OCI-LY7 (cell line): ENCODE measurements around the gene IMPDH1. TPM values are rescaled to one million over a fixed set of nuclear protein-coding genes. Genes with fewer than 3 reads are reported as not detected.

Experiments
- BruUV-seq: library from RNA; stranded (reverse); fragments of 400-500 nt; replicated peaks from 2 replicates; lab custom pipeline; 2021; lab: Mats Ljungman, UMichigan
- CTCF ChIA-PET: fragments of 300-600 bp; sonication (Branson Sonifier 250); formaldehyde crosslinking; loops from one replicate; lab custom pipeline; 2022; ENCODE audit warnings: antibody characterized with exemption; ENCODE audit not compliant: unreplicated experiment; lab: Charles Lee
- POLR2A ChIA-PET: fragments of 300-600 bp; sonication (Branson Sonifier 250); formaldehyde crosslinking; loops from one replicate; lab custom pipeline; 2022; ENCODE audit warnings: antibody characterized with exemption; lab: Charles Lee
- DNase-seq: peaks from one replicate; pipeline ENCODE4 v3.0.0-alpha.2; 2015; ENCODE audit warnings: low spot score
- H2AFZ ChIP-seq: fragments of 200-600 bp; sonication (generic), shearing (Covaris generic); 2 replicates; pipeline ENCODE4 v1.6.1; 2014; ENCODE audit warnings: mild to moderate bottlenecking, antibody characterized with exemption, low read length, moderate library complexity
- H3K27ac ChIP-seq: fragments of 200-600 bp; sonication (generic); 2 replicates; pipeline ENCODE4 v1.5.1; 2014; ENCODE audit warnings: mixed run types, low read depth, mild to moderate bottlenecking, moderate library complexity, low read length, inconsistent platforms; ENCODE audit not compliant: poor library complexity, severe bottlenecking
- H3K36me3 ChIP-seq: fragments of 200-600 bp; sonication (generic); 2 replicates; pipeline ENCODE4 v1.6.1; 2014; ENCODE audit warnings: mild to moderate bottlenecking, antibody characterized with exemption, low read length, moderate library complexity, mixed read lengths; ENCODE audit not compliant: insufficient read depth
- H3K4me1 ChIP-seq: fragments of 200-600 bp; sonication (generic); 2 replicates; pipeline ENCODE4 v1.5.1; 2014; ENCODE audit warnings: mild to moderate bottlenecking, low read length; ENCODE audit not compliant: insufficient read depth, poor library complexity, severe bottlenecking
- H3K4me2 ChIP-seq: fragments of 200-600 bp; sonication (generic); 2 replicates; pipeline ENCODE4 v1.6.1; 2014; ENCODE audit warnings: mild to moderate bottlenecking, low read length
- H3K4me3 ChIP-seq: fragments of 200-600 bp; sonication (generic); 2 replicates; pipeline ENCODE4 v1.5.1; 2014; ENCODE audit warnings: mild to moderate bottlenecking, low read depth, low read length; ENCODE audit not compliant: poor library complexity, severe bottlenecking
- H3K79me2 ChIP-seq: fragments of 200-600 bp; sonication (generic); 2 replicates; pipeline ENCODE4 v1.6.1; 2016; ENCODE audit warnings: low read depth, mild to moderate bottlenecking, low read length, moderate library complexity, mixed read lengths; ENCODE audit not compliant: insufficient read depth
- H3K9me2 ChIP-seq: fragments of 200-600 bp; sonication (generic); 2 replicates; pipeline ENCODE4 v1.6.1; 2016; ENCODE audit warnings: mild to moderate bottlenecking, low read length, mixed read lengths; ENCODE audit not compliant: insufficient read depth
- H3K9me3 ChIP-seq: fragments of 200-600 bp; sonication (generic); 2 replicates; pipeline ENCODE4 v1.6.1; 2014; ENCODE audit warnings: mild to moderate bottlenecking, mixed run types, low read length, mixed read lengths
- H4K20me1 ChIP-seq: fragments of 200-600 bp; sonication (generic); 2 replicates; pipeline ENCODE4 v1.6.1; 2014; ENCODE audit warnings: mild to moderate bottlenecking, antibody characterized with exemption, low read length, moderate library complexity, mixed read lengths; ENCODE audit not compliant: insufficient read depth
- CTCF ChIP-seq: fragments of 200-600 bp; sonication (generic); conservative IDR thresholded peaks from 2 replicates; pipeline ENCODE4 v1.5.1; 2014; ENCODE audit warnings: mild to moderate bottlenecking, antibody characterized with exemption, low read length, moderate library complexity, mixed read lengths
- EZH2phosphoT487 ChIP-seq: fragments of 200-600 bp; sonication (generic); IDR thresholded peaks from 2 replicates; pipeline ENCODE4 v1.6.1; 2018; ENCODE audit warnings: low read depth, borderline replicate concordance, mild to moderate bottlenecking, mixed run types, antibody characterized with exemption, low read length, moderate library complexity, mixed read lengths
- intact Hi-C: fragments of 100-400 bp; cut with micrococcal nuclease; formaldehyde crosslinking; loops from one replicate; pipeline ENCODE4 v1.10.0; 2022; ENCODE audit not compliant: unreplicated experiment
- total RNA-seq, 2 experiments: library from RNA; depleted of rRNA in 1 of 2; stranded (reverse); fragments of >200 nt in 1 of 2; shearing (Covaris generic) in 1 of 2; gene quantifications; 2 replicates each; pipeline ENCODE4 v1.2.3, GENCODE V29; 2014 to 2022

The IMPDH1 gene
- total RNA-seq, 2 experiments from 2014 or later, result 26.6 to 50.5 TPM

GRCh38 chr7:128350708-128351295, 59.0 kb downstream of the IMPDH1 start:
- POLR2A ChIA-PET, result interaction anchor here (1.1 kb wide), 1 partner anchor 21 kb away, joined by 3 read pairs; no protein-coding TSS in a partner anchor
- no peak for DNase-seq
- no peak overlapping the region for H3K27ac ChIP-seq
- H3K4me3 ChIP-seq, result no peak overlapping the region
- no peaks in the 10 kb centered on the region for H3K79me2 ChIP-seq
- intact Hi-C loops, result no loop called here
- H2AFZ ChIP-seq, result no peak overlapping the region
- no peaks in the 10 kb centered on the region for H3K4me1 ChIP-seq
- H4K20me1 ChIP-seq, result no peaks in the 10 kb centered on the region
- CTCF ChIA-PET, result interaction anchor here (0.6 kb wide), 1 partner anchor 142 kb away, joined by 3 read pairs; no protein-coding TSS in a partner anchor
- no peaks in the 10 kb centered on the region for H3K36me3 ChIP-seq
- no peaks in the 10 kb centered on the region for H3K9me3 ChIP-seq
- TF ChIP-seq CTCF, result no peak
- BruUV-seq, result no TSS peak
- no peak overlapping the region for H3K4me2 ChIP-seq
- H3K9me2 ChIP-seq, result no peaks in the 10 kb centered on the region

GRCh38 chr7:128349466-128349825, 60.3 kb downstream of the IMPDH1 start:
- Histone ChIP-seq H3K79me2 (no peaks in the 10 kb centered on the region), H3K27ac (no peak overlapping the region), H3K9me2 (no peaks in the 10 kb centered on the region), H3K4me2 (no peak overlapping the region), H3K4me1 (no peaks in the 10 kb centered on the region), H3K9me3 (no peaks in the 10 kb centered on the region), H3K4me3 (no peak overlapping the region), H3K36me3 (no peaks in the 10 kb centered on the region), H2AFZ (no peak overlapping the region), H4K20me1 (no peaks in the 10 kb centered on the region)
- BruUV-seq, result no TSS peak
- ChIA-PET POLR2A (no interaction called here), CTCF (no interaction called here)
- TF ChIP-seq CTCF (no peak), EZH2phosphoT487 (no peak)
- no peak for DNase-seq
- intact Hi-C loops, result loop anchor here (10.0 kb wide), 1 partner anchor 1705 kb away; the partner anchor contains the start of gene ZC3HC1

GRCh38 chr7:128347647-128348097, 62.1 kb downstream of the IMPDH1 start:
- TF ChIP-seq EZH2phosphoT487 (no peak), CTCF (peak; percentile 82)
- H4K20me1 ChIP-seq, result no peaks in the 10 kb centered on the region
- no peak overlapping the region for H2AFZ ChIP-seq
- H3K27ac ChIP-seq, result no peak overlapping the region
- POLR2A ChIA-PET, result interaction anchor here (0.5 to 1.0 kb wide), 4 partner anchors 10 to 155 kb away, joined by 3 read pairs; no protein-coding TSS in a partner anchor
- no peaks in the 10 kb centered on the region for H3K9me3 ChIP-seq
- intact Hi-C loops, result loop anchor here (1.0 to 10.0 kb wide), 3 partner anchors 40 to 1707 kb away; partner anchors contain the start of gene ZC3HC1
- H3K9me2 ChIP-seq, result no peaks in the 10 kb centered on the region
- BruUV-seq, result no TSS peak
- H3K4me1 ChIP-seq, result peaks cover 4% of the 10 kb centered on the region
- peak; percentile 49 for DNase-seq
- no peak overlapping the region for H3K4me3 ChIP-seq
- CTCF ChIA-PET, result interaction anchor here (0.8 to 1.3 kb wide), 4 partner anchors 10 to 77 kb away, joined by 4 to 18 read pairs (median 4); no protein-coding TSS in a partner anchor
- H3K79me2 ChIP-seq, result peaks cover 8% of the 10 kb centered on the region
- no peak overlapping the region for H3K4me2 ChIP-seq
- H3K36me3 ChIP-seq, result no peaks in the 10 kb centered on the region
